ENCODE results near the gene RBMS3.

RBMS3 gene

DNA sequence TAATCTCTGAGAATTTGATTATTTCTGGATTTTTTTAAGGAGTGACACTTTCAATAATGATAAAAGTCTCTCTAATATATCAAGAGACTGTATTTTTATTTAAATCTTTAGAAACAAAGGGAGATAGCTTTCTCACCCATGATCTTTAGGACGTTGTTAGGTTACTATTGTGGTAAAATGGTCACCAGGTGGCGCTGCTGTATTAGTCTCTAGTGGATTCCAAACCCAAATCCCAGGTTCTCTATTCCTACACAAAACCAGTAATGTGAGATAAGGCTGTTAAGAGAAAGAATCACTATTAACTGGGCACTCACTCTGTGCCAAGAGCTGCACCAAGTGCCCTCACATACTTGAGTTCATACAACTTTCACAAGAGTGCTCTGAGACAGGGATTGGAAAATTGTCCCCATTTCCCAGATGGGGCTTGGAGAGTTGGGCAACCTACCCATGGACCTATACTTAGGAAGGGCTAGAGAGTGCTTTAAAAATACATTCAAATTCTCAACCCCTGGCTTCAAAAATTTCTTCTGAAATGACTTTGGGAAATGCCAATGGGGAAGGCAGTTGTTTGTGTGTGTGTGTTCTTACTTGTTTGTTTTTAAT lies 732.2 kb downstream of the RBMS3 start:
- DNase-seq (ENCODE audit: low read depth) = peak; percentile 71
- TF ChIP-seq, protein P1, sequence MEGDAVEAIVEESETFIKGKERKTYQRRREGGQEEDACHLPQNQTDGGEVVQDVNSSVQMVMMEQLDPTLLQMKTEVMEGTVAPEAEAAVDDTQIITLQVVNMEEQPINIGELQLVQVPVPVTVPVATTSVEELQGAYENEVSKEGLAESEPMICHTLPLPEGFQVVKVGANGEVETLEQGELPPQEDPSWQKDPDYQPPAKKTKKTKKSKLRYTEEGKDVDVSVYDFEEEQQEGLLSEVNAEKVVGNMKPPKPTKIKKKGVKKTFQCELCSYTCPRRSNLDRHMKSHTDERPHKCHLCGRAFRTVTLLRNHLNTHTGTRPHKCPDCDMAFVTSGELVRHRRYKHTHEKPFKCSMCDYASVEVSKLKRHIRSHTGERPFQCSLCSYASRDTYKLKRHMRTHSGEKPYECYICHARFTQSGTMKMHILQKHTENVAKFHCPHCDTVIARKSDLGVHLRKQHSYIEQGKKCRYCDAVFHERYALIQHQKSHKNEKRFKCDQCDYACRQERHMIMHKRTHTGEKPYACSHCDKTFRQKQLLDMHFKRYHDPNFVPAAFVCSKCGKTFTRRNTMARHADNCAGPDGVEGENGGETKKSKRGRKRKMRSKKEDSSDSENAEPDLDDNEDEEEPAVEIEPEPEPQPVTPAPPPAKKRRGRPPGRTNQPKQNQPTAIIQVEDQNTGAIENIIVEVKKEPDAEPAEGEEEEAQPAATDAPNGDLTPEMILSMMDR (IDR thresholded peaks at IDR 0.05; ENCODE audit: control insufficient read depth, extremely low read depth, insufficient read depth) = peak; percentile 71
- no peak overlapping the region for H3K4me3 ChIP-seq (ENCODE audit: low read depth, low read length)

DNA sequence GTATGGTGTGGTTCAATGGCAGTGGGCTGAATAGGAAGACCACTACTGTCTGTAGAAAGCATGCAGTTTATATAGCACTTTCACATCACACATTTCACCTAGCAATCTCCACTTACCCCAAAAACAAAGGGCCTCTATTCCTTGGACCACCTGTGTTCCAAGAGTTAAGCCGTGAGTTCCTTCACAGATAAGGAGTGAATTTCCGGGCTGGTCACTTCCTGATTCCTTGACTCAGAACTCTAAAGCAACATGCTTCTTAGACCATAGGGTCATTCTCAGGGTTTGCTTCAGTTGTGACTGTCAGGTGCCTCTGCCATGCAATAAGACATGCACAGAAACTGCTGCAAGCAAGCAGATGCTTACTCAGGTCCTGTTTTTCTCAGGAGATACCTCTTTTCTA lies 737.0 kb downstream of the RBMS3 start:
- TF ChIP-seq, protein P1 (IDR thresholded peaks at IDR 0.05; ENCODE audit: control insufficient read depth, extremely low read depth, insufficient read depth) = no peak
- H3K4me3 ChIP-seq (ENCODE audit: low read depth, low read length) = no peak overlapping the region
- DNase-seq (ENCODE audit: low read depth) = no peak

DNA sequence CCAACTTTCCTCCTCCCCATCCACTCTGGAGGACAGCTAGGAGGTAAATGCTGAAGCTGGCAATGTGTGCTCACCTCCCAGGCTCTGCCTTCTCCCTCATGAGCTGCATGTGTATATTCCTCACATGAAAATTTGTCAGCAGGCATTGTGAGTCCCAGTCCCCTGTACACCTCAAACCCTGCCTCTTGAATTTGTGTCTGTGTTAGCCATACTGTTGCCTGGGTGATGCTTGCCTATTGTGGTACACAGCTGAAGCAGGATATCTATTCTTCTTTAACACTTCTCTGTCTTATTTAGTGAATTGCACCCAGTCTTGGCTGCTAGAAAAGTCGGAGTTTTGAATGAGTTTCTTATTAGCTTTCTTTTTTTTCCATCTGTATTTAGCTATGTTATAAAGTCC lies 739.5 kb downstream of the RBMS3 start:
- H3K4me3 ChIP-seq (ENCODE audit: low read depth, low read length) = no peak overlapping the region
- DNase-seq (ENCODE audit: low read depth) = no peak
- TF ChIP-seq, protein P1 (IDR thresholded peaks at IDR 0.05; ENCODE audit: control insufficient read depth, extremely low read depth, insufficient read depth) = no peak

DNA sequence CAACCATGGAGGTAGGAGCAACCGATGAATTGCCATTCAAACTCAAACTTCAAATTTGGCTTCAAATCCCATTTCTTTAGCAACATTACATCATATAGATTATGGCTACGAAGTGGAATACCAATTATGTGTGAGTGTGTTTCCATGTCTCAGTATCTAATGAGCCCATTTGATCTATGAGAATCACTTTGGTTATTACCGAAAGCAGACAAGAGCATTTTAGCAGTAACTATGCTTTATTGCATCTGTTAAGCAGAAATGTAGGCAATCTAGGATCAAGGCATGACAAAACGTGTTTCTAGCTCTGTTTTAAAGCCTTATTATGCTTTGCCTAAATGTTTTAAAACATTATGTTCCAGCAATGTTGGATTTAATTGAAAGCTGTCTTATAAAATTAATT lies 743.6 kb downstream of the RBMS3 start:
- no peak for DNase-seq (ENCODE audit: low read depth)
- no peak overlapping the region for H3K4me3 ChIP-seq (ENCODE audit: low read depth, low read length)
- TF ChIP-seq, protein P1 (IDR thresholded peaks at IDR 0.05; ENCODE audit: control insufficient read depth, extremely low read depth, insufficient read depth) = no peak

DNA sequence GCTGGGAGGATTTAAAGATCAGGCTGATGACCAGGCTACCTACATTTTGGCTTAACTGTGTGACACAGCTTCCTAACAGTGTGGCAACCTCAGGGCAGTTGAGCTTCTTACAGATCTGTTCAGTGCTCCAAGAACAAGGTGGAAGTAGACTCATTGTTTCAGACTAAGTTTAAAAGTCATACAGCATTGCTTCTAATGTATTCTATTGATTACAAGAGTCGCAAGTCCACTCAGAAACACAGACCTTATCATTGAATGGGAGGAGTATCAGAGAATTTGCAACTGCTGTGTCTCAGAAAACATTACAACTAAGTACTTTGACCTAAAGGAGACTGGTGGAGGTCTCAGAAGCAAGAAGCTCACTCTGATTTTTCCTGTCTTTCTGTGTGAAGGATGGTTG lies 746.0 kb downstream of the RBMS3 start:
- DNase-seq (ENCODE audit: low read depth) = no peak
- TF ChIP-seq, protein P1 (IDR thresholded peaks at IDR 0.05; ENCODE audit: control insufficient read depth, extremely low read depth, insufficient read depth) = no peak
- H3K4me3 ChIP-seq (ENCODE audit: low read depth, low read length) = no peak overlapping the region

DNA sequence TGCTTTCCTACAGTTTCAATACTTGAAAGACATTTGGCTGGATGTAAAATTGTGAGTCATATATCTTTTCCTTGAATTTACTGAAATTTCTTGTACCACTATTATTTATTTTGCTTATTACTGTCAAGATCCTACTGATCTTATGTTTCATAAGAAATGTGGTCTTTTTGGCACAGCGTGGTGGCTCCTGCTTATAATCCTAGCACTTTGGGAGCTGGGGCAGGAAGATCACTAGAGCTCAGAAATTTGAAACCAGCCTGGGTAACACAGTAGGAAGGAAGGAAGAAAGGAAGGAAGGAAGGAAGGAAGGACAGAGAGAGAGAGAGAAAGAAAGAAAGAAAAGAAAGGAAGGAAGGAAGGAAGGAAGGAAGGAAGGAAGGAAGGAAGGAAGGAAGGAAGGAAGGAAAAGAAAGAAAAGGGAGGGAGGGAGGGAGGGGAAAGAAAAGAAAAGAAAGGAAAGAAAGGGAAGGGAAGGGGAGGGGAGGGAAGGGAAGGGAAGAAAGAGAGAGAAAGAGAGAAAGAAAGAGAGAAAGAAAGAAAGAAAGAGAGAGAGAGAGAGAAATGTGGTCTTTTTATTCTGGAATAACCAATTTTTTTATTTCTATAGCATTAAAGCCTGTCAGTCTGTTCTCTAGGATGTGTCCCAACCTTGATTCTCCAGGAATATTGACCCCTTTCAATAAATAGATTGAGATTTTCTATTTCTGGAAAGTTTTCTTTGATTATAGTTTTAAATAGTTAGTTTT lies 753.5 kb downstream of the RBMS3 start:
- no peak for DNase-seq (ENCODE audit: low read depth)
- no peak overlapping the region for H3K4me3 ChIP-seq (ENCODE audit: low read depth, low read length)
- TF ChIP-seq, protein P1 (IDR thresholded peaks at IDR 0.05; ENCODE audit: control insufficient read depth, extremely low read depth, insufficient read depth) = no peak

All from LNCaP clone FGC (cell line).